Neural progenitor cell (in vitro differentiated cells): ENCODE results near the gene SLC25A12. TPM values are rescaled to one million over a fixed set of nuclear protein-coding genes. Genes with fewer than 3 reads are reported as not detected.

Source experiments
- DNase-seq: peaks from one replicate; pipeline ENCODE4 v3.0.0-alpha.2; 2016; ENCODE audit warnings: low spot score
- H2AFZ ChIP-seq: fragments of 200-600 bp; sonication (generic); replicated peaks from 2 replicates; pipeline ENCODE4 v1.6.1; 2016; ENCODE audit warnings: antibody characterized with exemption
- H3F3A ChIP-seq: fragments of 200-600 bp; sonication (generic); 2 replicates; pipeline ENCODE4 v1.6.1; 2016; ENCODE audit warnings: antibody characterized with exemption, low read depth
- H3K27ac ChIP-seq: fragments of 200-600 bp; sonication (generic); 2 replicates; pipeline ENCODE4 v1.5.1; 2016; ENCODE audit warnings: mild to moderate bottlenecking
- H3K27me3 ChIP-seq: fragments of 200-600 bp; sonication (generic); 2 replicates; pipeline ENCODE4 v1.6.1; 2016; ENCODE audit warnings: mild to moderate bottlenecking, moderate library complexity
- H3K36me3 ChIP-seq: fragments of 200-600 bp; sonication (generic); 2 replicates; pipeline ENCODE4 v1.5.1; 2016
- H3K4me1 ChIP-seq: fragments of 200-600 bp; sonication (generic); 2 replicates; pipeline ENCODE4 v1.6.1; 2016; ENCODE audit warnings: mixed run types
- H3K4me2 ChIP-seq: fragments of 200-600 bp; sonication (generic); 2 replicates; pipeline ENCODE4 v1.6.1; 2016
- H3K4me3 ChIP-seq: fragments of 200-600 bp; sonication (generic); 2 replicates; pipeline ENCODE4 v1.5.1; 2016
- H3K79me2 ChIP-seq: fragments of 200-600 bp; sonication (generic); 2 replicates; pipeline ENCODE4 v1.6.1; 2016; ENCODE audit warnings: low read depth
- H3K9ac ChIP-seq: fragments of 200-600 bp; sonication (generic); 2 replicates; pipeline ENCODE4 v1.6.1; 2016
- H3K9me3 ChIP-seq: fragments of 200-600 bp; sonication (generic); 2 replicates; pipeline ENCODE4 v1.5.1; 2016; ENCODE audit warnings: low read depth
- H4K20me1 ChIP-seq: fragments of 200-600 bp; sonication (generic); 2 replicates; pipeline ENCODE4 v1.6.1; 2016; ENCODE audit warnings: low read depth
- H3K27ac Mint-ChIP-seq: 3 replicates; pipeline ENCODE4 v1.8.0; 2021; ENCODE audit warnings: mixed read lengths
- H3K27me3 Mint-ChIP-seq: 2 replicates; pipeline ENCODE4 v1.8.0; 2022; ENCODE audit warnings: low read depth, mild to moderate bottlenecking, inconsistent platforms, moderate library complexity, mixed read lengths; ENCODE audit not compliant: insufficient read depth
- H3K36me3 Mint-ChIP-seq: 3 replicates; pipeline ENCODE4 v1.8.0; 2021; ENCODE audit warnings: mixed read lengths
- H3K4me1 Mint-ChIP-seq: 3 replicates; pipeline ENCODE4 v1.8.0; 2021; ENCODE audit warnings: mixed read lengths
- H3K4me3 Mint-ChIP-seq: 3 replicates; pipeline ENCODE4 v1.8.0; 2021; ENCODE audit warnings: mild to moderate bottlenecking, moderate library complexity, mixed read lengths
- H3K9me3 Mint-ChIP-seq: 3 replicates; pipeline ENCODE4 v1.8.0; 2020; ENCODE audit warnings: mixed read lengths
- EZH2 ChIP-seq: fragments of 200-600 bp; sonication (generic); IDR thresholded peaks from 2 replicates; pipeline ENCODE4 v1.6.1; 2017; ENCODE audit warnings: antibody characterized with exemption, mild to moderate bottlenecking, moderate library complexity
- EZH2phosphoT487 ChIP-seq: fragments of 200-600 bp; sonication (generic); IDR thresholded peaks from 2 replicates; pipeline ENCODE4 v1.6.1; 2017; ENCODE audit warnings: antibody characterized with exemption
- total RNA-seq: library from RNA; depleted of rRNA; stranded (reverse); fragments of >200 nt; gene quantifications from 2 replicates; pipeline ENCODE4 v1.2.3, GENCODE V29; 2015; ENCODE audit warnings: low replicate concordance
- TF ChIP-seq, protein P1 (sequence below): fragments of 200-600 bp; sonication (generic); IDR thresholded peaks from 2 replicates; pipeline ENCODE4 v1.5.1; 2017; ENCODE audit warnings: antibody characterized with exemption, mild to moderate bottlenecking

Gene SLC25A12
- total RNA-seq, 1 donor from 2014 or later = 1.4 TPM

DNA sequence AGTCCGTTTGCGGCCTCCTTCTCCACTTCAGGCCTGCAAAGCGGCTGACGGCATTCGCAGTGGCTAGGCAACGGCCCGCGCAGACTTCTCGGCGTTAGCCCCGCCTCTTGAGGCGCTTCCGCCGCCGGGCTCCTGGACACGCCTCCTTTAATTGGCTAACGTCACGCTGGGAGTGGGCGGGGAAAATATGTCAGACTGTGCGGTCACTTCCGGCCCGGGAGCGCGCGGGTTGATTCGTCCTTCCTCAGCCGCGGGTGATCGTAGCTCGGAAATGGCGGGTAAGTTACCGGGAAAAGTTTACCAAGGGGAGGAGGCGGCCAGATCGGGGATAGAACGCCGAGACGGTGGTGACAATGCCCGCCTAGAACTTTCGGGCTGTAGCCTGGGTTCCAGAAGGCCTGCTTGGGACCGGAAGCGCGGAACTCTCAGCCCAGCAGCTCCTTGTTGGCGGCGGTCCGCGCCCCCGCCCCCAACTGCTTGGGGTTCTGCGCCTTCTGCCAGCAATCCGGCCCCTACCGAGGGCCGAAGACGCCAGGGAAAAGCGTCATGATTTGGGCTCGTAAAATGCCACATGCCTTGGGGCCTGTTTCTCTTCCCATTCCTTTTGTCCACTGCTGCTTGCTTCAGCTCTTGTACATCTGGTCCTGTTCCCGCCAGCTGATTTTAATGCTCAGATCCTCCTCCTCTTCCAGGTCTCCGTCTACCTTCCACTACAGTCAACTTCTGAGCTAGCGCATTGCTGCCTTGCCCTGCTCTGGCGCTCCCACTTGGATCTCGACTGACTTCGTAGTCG is 28.4 kb upstream of the SLC25A12 start, which contains the start of gene HAT1:
HAT1 (plus strand) TSS at position 232 of the 793 bp plus-strand sequence; CDS start at position 272, 40 bp downstream.
- Histone ChIP-seq H3K27me3 (no peaks in the 10 kb centered on the region), H3F3A (peaks cover 20% of the 10 kb centered on the region), H2AFZ (peak within 1 kb of the TSS; percentile 92), H3K9ac (peak within 1 kb of the TSS; percentile 85), H3K36me3 (peaks cover 4% of the 10 kb centered on the region), H3K4me1 (peaks cover 6% of the 10 kb centered on the region), H3K4me3 (peak within 1 kb of the TSS; percentile 77), H3K79me2 (peaks cover 49% of the 10 kb centered on the region), H3K4me2 (peak within 1 kb of the TSS; percentile 91), H3K9me3 (no peaks in the 10 kb centered on the region), H3K27ac (peak within 1 kb of the TSS; percentile 84), H4K20me1 (no peaks in the 10 kb centered on the region)
- Mint-ChIP-seq H3K27me3 (no peaks in the 10 kb centered on the region), H3K27ac (peak within 1 kb of the TSS; percentile 98), H3K4me1 (peaks cover 19% of the 10 kb centered on the region), H3K9me3 (no peaks in the 10 kb centered on the region), H3K4me3 (peak within 1 kb of the TSS; percentile 93), H3K36me3 (peaks cover 14% of the 10 kb centered on the region)
- peak; percentile 99 for DNase-seq
- no peak for TF ChIP-seq EZH2
- no peak for TF ChIP-seq EZH2phosphoT487
- TF ChIP-seq, protein P1, sequence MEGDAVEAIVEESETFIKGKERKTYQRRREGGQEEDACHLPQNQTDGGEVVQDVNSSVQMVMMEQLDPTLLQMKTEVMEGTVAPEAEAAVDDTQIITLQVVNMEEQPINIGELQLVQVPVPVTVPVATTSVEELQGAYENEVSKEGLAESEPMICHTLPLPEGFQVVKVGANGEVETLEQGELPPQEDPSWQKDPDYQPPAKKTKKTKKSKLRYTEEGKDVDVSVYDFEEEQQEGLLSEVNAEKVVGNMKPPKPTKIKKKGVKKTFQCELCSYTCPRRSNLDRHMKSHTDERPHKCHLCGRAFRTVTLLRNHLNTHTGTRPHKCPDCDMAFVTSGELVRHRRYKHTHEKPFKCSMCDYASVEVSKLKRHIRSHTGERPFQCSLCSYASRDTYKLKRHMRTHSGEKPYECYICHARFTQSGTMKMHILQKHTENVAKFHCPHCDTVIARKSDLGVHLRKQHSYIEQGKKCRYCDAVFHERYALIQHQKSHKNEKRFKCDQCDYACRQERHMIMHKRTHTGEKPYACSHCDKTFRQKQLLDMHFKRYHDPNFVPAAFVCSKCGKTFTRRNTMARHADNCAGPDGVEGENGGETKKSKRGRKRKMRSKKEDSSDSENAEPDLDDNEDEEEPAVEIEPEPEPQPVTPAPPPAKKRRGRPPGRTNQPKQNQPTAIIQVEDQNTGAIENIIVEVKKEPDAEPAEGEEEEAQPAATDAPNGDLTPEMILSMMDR = no peak

DNA sequence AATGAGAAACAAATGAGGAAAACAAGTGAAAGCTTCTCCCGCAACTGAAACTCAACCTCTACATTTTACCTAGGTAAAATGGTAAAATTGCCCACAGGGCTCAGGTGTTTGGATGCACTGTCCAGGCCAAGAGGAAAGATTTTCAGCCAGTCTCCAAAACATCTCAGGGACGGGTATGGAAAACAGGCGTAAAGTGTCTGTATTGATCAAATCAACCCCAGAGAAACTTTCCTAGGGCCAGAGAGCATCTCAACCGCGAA is 27.9 kb upstream of the SLC25A12 start:
- H3K36me3 Mint-ChIP-seq = peaks cover 9% of the 10 kb centered on the region
- H3K36me3 ChIP-seq = peaks cover 3% of the 10 kb centered on the region
- peaks cover 6% of the 10 kb centered on the region for H3K4me1 ChIP-seq
- peak overlapping the region; percentile 77 for H3K4me3 ChIP-seq
- H3K9me3 ChIP-seq = no peaks in the 10 kb centered on the region
- H3K9me3 Mint-ChIP-seq = no peaks in the 10 kb centered on the region
- peaks cover 44% of the 10 kb centered on the region for H3K79me2 ChIP-seq
- H3K4me3 Mint-ChIP-seq = peak overlapping the region; percentile 93
- no peaks in the 10 kb centered on the region for H3K27me3 Mint-ChIP-seq
- peaks cover 20% of the 10 kb centered on the region for H3F3A ChIP-seq
- H3K27ac ChIP-seq = peak overlapping the region; percentile 8
- H3K27ac Mint-ChIP-seq = peak overlapping the region; percentile 98
- no peak for DNase-seq
- peak overlapping the region; percentile 92 for H2AFZ ChIP-seq
- no peak for TF ChIP-seq EZH2phosphoT487
- TF ChIP-seq, protein P1 = no peak
- TF ChIP-seq EZH2 = no peak
- peak overlapping the region; percentile 76 for H3K4me2 ChIP-seq
- H4K20me1 ChIP-seq = no peaks in the 10 kb centered on the region
- H3K4me1 Mint-ChIP-seq = peaks cover 19% of the 10 kb centered on the region
- H3K9ac ChIP-seq = peak overlapping the region; percentile 27
- H3K27me3 ChIP-seq = no peaks in the 10 kb centered on the region

DNA sequence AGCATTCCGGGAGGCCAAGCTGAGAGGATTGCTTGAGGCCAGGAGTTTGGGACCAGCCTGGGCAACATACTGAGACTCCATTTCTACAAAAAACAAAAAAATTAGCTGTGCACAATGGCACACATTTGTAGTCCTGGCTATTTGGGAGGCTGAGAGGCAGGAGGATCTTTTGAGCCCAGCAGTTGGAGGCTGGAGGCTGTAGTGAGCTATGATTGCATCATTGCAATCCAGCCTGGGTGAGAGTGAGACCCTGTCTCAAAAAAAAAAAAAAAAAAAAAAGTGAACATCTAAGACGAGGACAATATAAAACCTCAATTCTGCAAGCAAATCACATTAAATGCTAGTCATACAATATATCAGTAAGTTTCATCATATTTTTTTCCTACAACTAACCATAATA is 25.4 kb upstream of the SLC25A12 start:
- Histone ChIP-seq H3K4me3 (no peak overlapping the region), H3K27me3 (no peaks in the 10 kb centered on the region), H3F3A (peaks cover 20% of the 10 kb centered on the region), H3K36me3 (no peaks in the 10 kb centered on the region), H3K27ac (no peak overlapping the region), H2AFZ (no peak overlapping the region), H3K9me3 (no peaks in the 10 kb centered on the region), H3K4me1 (peaks cover 6% of the 10 kb centered on the region), H3K79me2 (peaks cover 20% of the 10 kb centered on the region), H3K9ac (no peak overlapping the region), H3K4me2 (no peak overlapping the region), H4K20me1 (no peaks in the 10 kb centered on the region)
- TF ChIP-seq, protein P1 = no peak
- TF ChIP-seq EZH2phosphoT487 (no peak), EZH2 (no peak)
- Mint-ChIP-seq H3K4me1 (peaks cover 16% of the 10 kb centered on the region), H3K9me3 (no peaks in the 10 kb centered on the region), H3K4me3 (no peak overlapping the region), H3K36me3 (no peaks in the 10 kb centered on the region), H3K27ac (no peak overlapping the region), H3K27me3 (no peaks in the 10 kb centered on the region)
- no peak for DNase-seq
